Measurements from ENCODE around the gene PPP1R7.
"Not testable (repeated sequence)": the region's sequence is repeated elsewhere in the genome, so short reads cannot be mapped to it uniquely, and the experiment has no call there.

Gene PPP1R7

GRCh38 chr2:241177526-241178334 is 27.5 kb downstream of the PPP1R7 start:
- no peak for DNase-seq

GRCh38 chr2:241178961-241179360 is 28.7 kb downstream of the PPP1R7 start:
- no peak for DNase-seq

GRCh38 chr2:241179899-241180298 is 29.6 kb downstream of the PPP1R7 start:
- DNase-seq, result no peak

GRCh38 chr2:241180495-241180894 is 30.2 kb downstream of the PPP1R7 start:
- DNase-seq, result no peak

- no peak for DNase-seq
Measured at GRCh38 chr2:241182126-241182525, 31.9 kb downstream of the PPP1R7 start.

GRCh38 chr2:241182531-241183133 is 32.4 kb downstream of the PPP1R7 start:
- DNase-seq, result no peak

- DNase-seq, result no peak
Measured at GRCh38 chr2:241183221-241183620, 33.0 kb downstream of the PPP1R7 start.

GRCh38 chr2:241184901-241185300 is 34.6 kb downstream of the PPP1R7 start:
- DNase-seq, result no peak

GRCh38 chr2:241185961-241186360 is 35.7 kb downstream of the PPP1R7 start:
- DNase-seq, result no peak

GRCh38 chr2:241187101-241187917 is 37.0 kb downstream of the PPP1R7 start:
- no peak for DNase-seq

GRCh38 chr2:241187918-241188234 is 37.6 kb downstream of the PPP1R7 start:
- no peak for DNase-seq

GRCh38 chr2:241188361-241189092 is 38.3 kb downstream of the PPP1R7 start, which contains the start of gene ANO7:
TSS of gene ANO7 (plus strand) at chr2:241188677. CDS start at chr2:241190064, 1,387 bp downstream.
- no peak for DNase-seq

GRCh38 chr2:241189093-241189855 is 39.0 kb downstream of the PPP1R7 start:
- DNase-seq, result no peak

- no peak for DNase-seq
Measured at GRCh38 chr2:241189856-241190201, 39.6 kb downstream of the PPP1R7 start.

- DNase-seq, result no peak
Measured at GRCh38 chr2:241190291-241190981, 40.2 kb downstream of the PPP1R7 start.

- no peak for DNase-seq
Measured at GRCh38 chr2:241191081-241191480, 40.8 kb downstream of the PPP1R7 start.

GRCh38 chr2:241193271-241193670 is 43.0 kb downstream of the PPP1R7 start:
- DNase-seq, result no peak

GRCh38 chr2:241194811-241195210 is 44.5 kb downstream of the PPP1R7 start:
- no peak for DNase-seq

GRCh38 chr2:241195506-241196130 is 45.4 kb downstream of the PPP1R7 start:
- DNase-seq, result no peak

- DNase-seq, result not testable (repeated sequence)
Measured at GRCh38 chr2:241197246-241197645, 47.0 kb downstream of the PPP1R7 start.

- DNase-seq, result no peak
Measured at GRCh38 chr2:241197947-241198346, 47.7 kb downstream of the PPP1R7 start.

Data from retina (tissue), 1 donor.